B cell (primary cell): ENCODE results near the gene AMPH.

Source experiments
- CTCF ChIP-seq: fragments of 200-600 bp; IDR thresholded peaks from one replicate; pipeline ENCODE4 v1.8.0; 2022; ENCODE audit warnings: antibody characterized with exemption, mild to moderate bottlenecking
- EZH2 ChIP-seq: IDR thresholded peaks from 2 replicates; pipeline ENCODE4 v1.6.1; 2012; ENCODE audit warnings: borderline replicate concordance, low read depth, mild to moderate bottlenecking, moderate library complexity, low read length; ENCODE audit not compliant: insufficient read depth, poor library complexity, severe bottlenecking

GRCh38 chr7:38375453-38375852, 255.7 kb downstream of the AMPH start:
- TF ChIP-seq CTCF = no peak
- no peak for TF ChIP-seq EZH2
